ENCODE data around the gene UAP1L1.

GRCh38 chr9:137111788-137112563 lies 34.7 kb downstream of the UAP1L1 start:
- TF ChIP-seq POLR2A (IDR thresholded peaks at IDR 0.05) (no peak), CTCF (IDR thresholded peaks at IDR 0.05) (no peak), POLR2AphosphoS5 (IDR thresholded peaks at IDR 0.05) (no peak)

Data from breast epithelium (tissue), 3 donors.